HG02870 (cell line): ENCODE data around the gene KRT7.

Experiments
- ATAC-seq: cut with Tn5 transposase; IDR thresholded peaks from one replicate; pipeline ENCODE4 v1.9.1; 2021; ENCODE audit warnings: mild to moderate bottlenecking, moderate library complexity; ENCODE audit not compliant: unreplicated experiment

The KRT7 gene

GRCh38 chr12:52296572-52297215, 63.7 kb downstream of the KRT7 start:
- ATAC-seq = no peak
